Activated T-cell treated with anti-CD3 and anti-CD28 coated beads, Interleukin-2, amount 50 U/mL, for 48 hours (primary cell): ENCODE results near the gene PTPRG.
"Not testable (repeated sequence)": the region's sequence is repeated elsewhere in the genome, so short reads cannot be mapped to it uniquely, and the experiment has no call there.

Experiments
- DNase-seq, 2 experiments: peaks; one replicate each; pipeline ENCODE4 v3.0.0-alpha.2; 2020

Gene PTPRG

DNA sequence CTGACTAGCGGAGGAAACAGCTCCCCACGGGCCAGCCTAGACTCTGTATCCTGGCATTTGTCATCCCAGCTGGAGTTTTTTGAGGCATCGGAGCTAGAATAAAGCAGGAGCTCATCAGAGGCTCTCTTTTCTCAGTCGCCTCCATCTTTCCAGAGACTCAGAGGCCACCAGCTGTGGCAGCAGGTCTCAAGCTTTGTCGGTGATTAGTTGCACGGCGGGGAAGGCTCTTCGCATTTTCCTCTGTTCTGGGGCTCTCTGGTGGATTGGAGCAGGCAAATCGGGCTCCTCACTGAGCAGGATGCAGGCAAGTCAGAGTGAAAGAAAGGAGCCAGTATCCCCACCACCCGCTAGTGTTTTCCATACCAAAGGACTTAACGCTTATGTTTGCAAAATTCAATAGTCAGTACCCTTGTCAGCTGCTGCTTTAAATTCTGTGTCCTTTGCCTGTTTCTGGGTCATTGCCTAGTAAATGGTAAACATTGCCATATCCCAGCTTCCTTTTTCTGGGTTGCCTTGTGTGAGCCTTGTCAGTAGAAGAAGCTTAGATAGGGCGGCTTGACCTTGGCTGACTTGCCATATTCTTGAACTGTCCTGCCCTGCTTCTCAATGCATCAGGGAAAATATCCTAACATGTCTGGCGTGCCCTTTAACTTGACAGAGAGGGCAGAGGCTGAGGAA is 127.1 kb downstream of the PTPRG start:
- no peak for DNase-seq

DNA sequence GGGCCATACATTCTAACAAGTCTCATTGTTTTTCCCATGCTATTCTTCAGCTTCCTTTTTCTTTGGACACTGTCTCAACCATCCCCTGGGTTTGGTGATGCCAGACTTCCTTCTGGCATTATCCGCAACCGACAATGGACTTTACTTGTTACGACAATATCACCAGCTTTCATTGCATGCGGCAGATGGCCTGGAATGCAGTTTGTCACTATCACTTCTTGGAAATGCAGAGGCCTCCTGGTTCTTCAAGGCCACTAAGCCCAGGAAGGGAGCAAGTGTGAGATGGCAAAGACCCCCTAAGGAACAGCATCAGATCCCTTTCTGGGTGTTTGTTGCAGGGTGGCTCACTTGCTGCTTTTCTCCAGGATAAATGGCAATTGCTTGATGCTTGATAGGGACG is 128.6 kb downstream of the PTPRG start:
- DNase-seq: no peak

DNA sequence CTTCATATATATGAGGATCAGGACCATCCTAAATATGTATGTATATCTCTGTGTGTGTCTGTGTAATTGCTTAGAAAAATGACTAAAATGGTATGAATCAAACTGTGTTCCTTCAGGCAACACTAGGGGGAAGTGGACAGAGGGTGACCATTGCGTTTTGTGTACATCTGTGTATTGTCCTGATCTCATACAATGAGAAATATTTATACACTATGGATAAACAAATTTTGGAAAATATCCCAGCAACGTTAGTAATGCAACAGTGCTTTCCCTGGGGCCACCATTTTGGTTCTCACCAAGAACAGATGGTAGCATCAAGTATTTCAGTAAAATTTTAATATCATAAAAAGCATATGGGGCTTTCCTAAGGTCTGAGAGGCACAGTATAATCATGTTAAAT is 130.1 kb downstream of the PTPRG start:
- no peak for DNase-seq

DNA sequence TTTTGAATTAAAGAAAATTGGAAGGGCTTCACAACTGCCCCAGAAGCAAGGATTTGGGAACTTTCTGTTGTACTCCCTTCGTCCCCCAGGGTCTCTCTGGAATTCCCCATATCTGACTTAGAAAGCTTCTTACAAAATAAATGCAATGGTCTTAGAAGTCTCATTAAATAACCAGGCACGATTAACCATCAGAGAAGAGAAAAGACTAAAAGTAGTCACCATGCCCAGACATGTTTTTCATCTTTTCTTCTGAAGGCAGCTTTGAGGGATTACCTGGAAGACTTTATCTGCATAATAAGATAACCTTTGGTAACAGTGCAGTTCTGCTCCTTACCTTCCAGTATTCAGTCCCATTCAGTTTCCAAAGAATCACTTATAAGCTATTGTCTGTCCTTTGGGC is 135.9 kb downstream of the PTPRG start:
- no peak for DNase-seq

DNA sequence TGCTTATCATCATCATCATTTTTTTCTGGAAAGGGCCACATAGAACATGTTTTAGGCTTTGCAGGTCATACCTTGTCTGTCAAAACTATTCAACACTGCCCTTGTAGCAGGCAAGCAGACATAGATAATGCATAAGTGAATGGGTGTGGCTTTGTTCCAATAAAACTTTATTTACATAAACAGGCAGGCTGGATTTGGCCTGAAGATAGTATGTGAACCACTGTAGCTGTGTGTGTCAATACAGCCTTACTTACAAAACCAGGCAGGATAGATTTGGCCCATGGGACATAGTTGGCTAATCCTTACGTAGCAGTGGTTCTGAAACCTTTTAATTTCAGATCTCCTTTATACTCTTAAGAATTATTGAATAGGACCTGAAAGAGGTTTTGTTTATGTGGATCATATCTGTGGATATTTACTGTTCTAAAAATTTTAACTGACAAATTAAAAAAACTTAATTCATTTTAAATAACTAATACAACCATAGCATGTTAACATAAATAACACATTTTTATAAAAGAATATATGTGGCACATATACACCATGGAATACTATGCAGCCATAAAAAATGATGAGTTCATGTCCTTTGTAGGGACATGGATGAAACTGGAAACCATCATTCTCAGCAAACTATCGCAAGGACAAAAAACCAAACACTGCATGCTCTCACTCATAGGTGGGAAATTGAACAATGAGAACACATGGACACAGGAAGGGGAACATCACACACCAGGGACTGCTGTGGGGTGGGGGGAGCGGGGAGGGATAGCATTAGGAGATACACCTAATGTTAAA is 137.1 kb downstream of the PTPRG start:
- DNase-seq: not testable (repeated sequence)

DNA sequence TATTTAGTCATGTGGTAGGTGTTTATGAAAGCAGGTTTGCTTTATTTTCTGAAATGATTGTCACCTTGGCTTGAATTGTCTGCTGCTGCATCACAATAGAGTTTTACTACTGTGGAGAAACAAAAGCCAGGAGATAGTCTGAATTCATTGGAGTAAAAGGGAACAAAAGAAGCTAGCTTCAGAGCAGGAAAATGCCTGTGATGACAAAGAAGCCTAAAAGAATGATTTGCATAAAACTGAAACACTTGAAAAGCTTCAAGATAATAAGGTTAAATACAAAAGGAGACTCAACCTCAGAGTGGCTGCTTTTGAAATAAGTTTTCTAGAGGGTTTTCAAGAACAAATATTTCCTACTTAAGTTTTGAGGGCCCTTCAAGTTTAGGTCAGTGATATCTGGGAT is 138.3 kb downstream of the PTPRG start:
- no peak for DNase-seq

DNA sequence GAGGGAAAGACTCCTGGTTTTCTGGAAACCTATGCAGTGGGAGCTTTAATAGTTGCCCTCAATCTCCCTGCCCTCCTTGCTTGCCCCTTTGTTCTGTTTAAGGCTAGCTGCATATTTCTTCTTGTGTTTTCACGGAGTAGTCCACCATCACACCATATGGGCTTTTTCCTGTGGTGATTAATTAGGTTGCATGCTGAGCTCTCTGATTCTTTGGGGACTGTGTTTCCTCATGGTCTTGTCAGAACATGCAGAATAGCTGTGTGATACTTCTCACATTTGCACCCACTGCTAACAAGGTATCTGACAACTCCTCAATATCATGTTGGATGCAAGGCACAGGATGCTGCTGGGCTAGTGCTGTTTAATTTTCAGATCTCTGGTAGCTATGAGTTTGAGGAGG is 139.6 kb downstream of the PTPRG start:
- DNase-seq: no peak

DNA sequence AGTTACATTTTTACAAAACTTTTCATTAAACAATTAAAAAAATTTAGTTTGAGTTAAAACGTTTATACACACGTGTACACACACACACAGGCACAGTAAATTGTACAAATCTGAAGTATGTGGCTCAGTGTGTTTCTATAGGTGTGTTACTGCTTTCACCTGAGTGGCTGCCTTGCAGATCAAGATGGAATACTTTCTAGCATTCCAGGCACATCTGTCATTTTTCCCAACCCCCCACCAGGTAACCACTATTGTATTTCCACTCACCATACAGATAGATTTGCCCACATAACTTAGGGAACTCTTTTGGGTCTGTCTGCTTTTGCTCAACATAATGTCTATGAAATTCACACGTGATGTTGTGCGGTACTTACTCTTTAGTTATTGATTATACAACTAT is 141.1 kb downstream of the PTPRG start:
- no peak for DNase-seq

DNA sequence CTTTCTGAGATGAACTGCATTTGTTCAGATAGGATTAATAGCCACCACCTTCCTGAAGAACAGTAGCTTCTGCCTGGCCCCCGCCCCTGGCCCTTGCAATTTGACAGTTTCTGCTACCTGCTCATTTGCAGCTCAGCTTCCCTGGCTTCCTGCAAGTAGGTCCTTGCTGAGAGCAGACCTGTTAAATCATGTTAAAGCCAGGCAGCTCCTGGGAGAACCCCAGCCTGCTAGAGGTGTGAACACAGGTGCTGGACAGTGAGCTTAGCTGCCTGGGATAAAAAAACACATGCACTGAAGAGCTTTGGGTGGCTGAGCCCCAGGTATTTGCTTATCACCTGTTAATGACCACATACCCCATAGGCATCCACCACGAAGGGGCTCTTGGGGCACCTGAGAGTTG is 143.4 kb downstream of the PTPRG start:
- DNase-seq: no peak

DNA sequence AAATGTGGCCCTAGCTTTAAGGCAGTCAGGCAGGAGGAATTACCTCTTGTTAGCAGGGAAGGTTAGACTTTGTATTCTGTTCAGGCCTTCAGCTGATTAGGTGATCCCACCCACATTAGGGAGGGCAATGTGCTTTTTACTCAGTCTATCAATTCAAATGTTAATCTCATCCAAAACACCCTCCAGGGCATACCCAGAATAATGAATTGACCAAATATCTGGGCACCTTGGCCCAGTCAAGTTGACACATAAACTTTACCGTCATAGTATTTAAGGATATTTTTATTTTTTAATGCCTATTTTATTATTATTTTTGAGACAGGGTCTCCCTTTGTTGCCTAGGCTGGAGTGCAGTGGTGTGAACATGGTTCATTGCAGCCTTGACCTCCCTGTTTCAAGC is 146.1 kb downstream of the PTPRG start:
- DNase-seq: no peak

DNA sequence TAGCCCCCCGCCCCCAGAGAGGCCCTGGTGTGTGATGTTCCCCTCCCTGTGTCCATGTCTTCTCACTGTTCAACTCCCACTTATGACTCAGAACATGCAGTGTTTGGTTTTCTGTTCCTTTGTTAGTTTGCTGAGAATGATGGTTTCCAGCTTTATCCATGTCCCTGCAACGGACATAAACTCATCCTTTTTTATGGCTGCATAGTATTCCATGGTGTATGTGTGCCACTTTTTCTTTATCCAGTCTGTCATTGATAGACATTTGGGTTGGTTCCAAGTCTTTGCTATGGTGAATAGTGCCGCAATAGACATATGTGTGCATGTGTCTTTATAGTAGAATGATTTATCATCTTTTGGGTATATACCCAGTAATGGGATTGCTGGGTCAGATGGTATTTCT is 149.5 kb downstream of the PTPRG start:
- DNase-seq: not testable (repeated sequence)

DNA sequence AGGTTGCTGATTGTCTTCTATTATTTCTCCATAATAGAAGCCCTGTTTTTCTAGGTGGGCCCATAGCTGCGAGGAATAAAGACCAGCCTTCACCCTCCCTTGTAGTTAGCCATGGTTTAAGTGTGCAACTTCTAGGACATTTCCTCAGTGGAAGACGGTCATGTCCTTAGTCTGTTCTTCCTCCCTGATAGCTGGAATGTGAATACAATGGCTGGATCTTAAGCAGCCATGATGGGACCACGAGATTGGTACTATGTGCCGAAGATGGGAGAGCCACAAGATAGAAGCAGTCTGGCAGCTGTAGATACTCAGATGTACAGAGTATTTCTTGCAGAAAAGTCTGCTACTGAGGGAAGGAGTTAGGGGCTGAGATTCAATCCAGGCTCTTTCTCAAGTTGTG is 152.9 kb downstream of the PTPRG start:
- DNase-seq: no peak

DNA sequence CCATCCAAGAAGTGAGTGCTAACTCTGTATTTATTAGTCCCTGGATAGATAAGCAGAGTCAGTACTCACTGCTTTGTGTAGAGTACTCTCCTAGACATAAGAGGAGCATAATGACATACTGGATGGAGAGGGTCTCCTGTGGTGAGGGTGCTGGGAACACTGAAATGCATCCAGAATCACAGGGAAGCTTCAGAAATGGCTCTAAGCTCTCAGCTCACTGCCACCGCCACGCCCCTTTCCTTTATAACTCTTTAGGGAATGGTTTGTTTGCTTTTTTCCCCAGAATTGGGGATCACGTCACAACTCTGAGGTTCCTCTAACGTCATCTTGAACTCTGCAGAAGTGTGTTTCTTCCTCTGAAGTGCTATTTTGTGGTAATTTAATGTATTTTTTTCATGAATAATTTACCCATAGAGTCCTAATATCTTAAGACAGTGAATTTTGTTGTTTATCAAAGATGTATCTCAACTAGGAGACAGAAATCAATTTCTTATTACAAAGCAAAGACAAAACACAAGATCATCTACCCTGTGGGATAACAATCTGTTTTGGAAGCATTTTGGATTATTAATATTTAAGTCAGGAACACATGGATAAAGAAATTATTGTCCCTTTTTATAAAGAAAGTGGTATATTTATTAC is 154.6 kb downstream of the PTPRG start:
- no peak for DNase-seq

DNA sequence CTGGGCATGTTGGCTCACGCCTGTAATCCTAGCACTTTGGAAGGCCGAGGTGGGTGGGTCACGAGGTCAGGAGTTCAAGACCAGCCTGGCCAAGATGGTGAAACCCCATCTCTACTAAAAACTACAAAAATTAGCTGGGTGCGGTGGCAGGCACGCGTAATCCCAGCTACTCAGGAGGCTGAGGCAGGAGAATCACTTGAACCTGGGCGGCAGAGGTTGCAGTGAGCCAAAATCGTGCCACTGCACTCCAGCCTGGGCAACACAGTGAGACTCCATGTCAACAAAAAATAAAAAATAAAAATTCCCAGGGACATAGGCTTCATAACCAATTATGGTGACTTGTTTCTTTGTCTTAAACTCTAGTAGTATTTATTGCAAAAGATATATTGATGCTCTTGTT is 155.3 kb downstream of the PTPRG start:
- not testable (repeated sequence) for DNase-seq

DNA sequence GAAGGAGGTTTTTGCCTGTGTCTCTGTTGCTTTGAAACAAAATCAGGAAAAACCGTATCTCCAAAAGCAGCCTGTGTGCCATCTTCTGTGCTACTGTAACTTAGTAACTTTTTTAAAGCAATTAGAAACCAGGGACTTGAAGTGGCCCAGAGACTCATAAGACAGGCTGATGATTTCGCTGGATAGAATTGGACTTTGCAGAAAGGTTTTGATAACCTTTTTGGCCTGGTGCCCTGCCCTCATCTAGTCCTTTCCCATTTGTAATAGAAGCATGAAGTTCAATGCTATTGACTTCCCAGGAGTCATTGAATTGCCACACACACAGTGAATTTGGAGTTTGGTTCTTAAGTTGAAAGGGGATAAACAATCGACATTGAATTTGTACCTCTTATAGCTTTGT is 157.2 kb downstream of the PTPRG start:
- DNase-seq: no peak

DNA sequence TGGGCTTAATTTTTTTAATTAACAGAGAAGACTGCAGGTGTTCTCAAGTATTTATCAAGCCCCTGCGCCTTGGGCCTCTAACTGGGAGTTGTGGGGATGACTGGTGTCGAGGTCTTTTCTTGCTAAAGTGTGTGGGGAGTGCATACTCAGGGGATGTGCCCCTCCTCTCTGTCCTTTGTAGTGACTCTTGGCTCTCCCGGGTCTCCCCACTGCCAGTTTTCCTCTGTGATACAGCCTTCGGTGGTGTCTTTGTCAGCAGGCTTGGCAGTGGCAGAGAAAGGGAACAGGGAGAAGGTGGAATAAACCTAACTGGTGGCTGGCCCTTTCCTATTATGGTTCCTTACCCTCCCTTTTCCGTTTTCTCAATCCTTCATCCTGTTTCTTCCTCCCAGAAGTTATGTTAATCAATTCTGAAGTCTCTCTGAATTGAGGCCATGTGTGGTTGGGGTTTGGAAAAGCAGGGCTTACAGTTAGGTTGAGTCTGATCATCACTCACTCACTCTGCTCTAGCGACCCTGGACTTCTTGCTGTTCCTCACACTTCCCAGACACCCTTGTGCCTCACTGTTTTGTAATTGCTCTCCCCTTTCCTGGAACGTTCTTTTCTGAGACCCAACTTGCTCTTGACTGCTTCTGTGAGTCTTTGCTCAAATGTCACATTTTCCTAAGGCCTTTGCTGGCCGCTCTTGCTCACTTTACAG is 158.1 kb downstream of the PTPRG start:
- no peak for DNase-seq

DNA sequence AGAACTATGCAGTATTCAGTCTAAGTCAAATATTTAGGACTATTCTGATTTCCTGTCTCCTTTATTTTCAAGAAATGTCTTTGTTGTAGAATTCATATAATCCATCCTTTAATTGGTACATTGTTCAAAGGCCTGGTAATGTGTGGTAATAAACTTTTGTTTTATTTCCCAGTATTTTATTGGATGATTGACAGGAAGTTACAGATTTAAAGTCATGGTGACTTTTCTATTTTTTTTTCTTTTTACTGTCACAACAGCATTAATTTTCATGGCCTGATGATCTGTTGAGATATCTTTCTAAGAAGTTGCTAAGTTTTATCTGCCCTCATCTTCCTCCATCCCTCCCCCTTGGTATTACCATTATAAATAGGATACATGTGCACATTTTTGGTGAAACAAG is 161.7 kb downstream of the PTPRG start:
- no peak for DNase-seq

DNA sequence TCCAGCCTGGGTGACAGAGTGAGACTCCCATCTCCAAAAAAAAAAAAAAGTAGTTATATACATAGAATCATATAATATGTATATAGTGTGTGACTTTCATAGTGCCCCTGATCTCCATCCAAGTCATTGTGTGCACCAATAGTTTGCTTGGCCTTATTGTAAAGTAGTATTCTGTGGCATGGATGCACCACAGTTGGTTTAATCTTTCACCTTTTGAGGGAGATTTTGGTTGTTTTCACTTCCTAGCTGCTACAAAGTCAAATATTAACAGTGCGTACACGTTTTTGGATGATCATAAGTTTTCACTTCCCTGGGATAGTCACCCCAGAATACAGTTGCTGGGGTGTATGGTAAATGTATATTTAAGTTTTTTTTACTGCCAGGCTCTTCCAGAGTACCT is 162.8 kb downstream of the PTPRG start:
- DNase-seq: no peak

DNA sequence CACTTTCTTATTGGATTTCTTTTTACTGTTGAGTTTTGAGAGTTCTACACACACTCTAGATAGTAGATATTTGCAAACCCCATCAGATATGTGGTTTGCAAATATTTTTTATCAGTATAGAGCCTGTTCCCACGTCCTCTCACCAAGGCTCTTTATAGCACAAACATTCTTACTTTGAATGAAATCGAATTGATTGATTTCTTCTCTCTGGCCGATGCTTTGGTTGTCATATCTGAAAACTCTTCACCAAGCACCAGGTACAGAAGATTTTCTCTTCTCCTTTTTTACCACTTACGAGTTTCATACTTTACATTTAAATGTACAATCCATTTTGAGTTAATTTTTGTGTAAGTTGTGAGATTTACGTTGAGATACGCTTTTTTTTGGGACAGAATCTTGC is 163.4 kb downstream of the PTPRG start:
- no peak for DNase-seq

DNA sequence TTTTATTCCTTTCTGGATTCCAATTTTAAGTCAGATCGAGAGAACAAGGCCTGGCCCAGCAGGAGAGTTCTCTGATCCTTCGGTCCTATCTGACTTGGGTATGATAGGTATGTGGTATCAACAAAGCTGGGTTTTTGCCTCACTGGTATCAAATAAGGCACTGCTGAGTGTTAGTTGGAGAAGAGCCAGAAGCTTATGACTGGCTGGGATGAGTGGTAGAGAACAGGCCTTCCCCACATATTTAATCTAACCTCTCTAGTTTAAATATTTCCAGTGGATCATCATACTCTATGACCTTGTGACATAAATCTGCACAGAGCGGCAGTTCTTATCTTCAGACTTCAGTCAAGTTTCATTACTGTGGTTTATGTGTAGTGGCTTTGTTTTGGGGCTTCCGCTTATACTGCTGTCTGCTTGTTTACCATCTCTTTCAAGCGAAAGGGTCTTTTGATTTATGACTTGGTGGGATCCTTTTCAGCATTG is 164.5 kb downstream of the PTPRG start:
- DNase-seq: no peak

DNA sequence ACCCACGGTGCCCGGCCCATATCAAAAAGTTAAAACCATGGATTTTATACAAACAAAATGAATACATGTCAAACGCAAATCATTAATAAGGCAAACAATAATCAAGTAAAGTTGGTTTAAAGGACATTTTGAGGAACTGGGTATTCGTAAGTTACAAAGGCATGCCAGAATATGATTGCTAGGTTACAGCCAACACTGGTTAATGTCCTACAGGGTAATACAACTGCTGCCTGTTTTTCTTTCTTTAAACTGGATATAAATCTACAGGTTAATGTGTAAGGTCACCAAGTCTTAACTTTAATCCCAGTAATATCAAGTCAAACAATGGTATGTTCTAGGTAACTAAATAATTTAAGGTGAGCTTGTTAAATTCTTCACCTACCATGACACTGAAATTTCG is 166.1 kb downstream of the PTPRG start:
- no peak for DNase-seq

DNA sequence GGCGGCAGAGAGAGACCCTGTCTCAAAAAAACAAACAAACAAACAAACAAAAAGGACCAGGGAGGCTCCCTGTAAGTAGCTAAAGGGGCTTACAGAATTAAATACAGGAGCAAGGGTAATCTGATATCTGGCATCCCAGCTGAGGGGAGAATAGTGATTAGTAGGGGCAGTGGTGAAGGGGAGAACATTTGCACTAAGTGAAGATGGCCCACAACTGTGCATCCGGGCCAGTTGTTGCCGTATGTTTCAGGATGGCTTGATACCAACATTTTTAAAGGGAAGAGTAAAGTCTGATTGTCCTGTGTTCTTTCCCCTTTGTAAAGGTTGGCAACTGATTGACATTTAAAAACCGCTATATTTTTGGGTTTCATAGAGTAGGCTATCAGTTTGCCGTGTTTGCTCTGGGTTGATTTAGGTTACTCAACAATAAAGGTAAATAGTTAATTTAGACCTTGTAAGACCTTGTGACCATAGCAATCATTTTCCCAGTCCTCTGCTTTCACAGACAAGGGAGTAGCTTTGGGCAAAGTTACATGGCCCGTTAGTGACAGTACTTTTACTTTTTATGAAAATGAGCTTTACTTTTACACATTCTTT is 167.8 kb downstream of the PTPRG start:
- no peak for DNase-seq

DNA sequence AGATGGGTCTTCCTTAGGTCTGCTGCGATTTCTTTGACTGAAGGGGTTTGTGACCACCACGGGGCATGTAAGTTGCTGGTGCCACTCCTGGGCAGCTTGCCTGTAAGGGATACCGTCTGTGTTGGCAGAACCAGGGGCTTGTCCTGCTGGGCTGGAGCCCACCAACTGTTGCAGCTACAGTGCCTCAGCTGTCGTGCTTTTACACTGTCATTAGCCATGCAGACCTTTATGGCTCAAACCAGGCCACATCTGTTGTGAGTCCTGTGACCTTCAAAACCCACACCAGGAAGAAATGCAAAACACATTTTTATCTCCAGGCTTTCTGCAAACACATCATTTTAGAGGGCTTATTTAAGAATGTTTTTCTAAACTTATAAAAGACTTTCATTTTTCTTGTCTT is 168.7 kb downstream of the PTPRG start:
- DNase-seq: no peak
